T-cell (primary cell): ENCODE data around the gene CPNE8. TPM values are rescaled to one million over a fixed set of nuclear protein-coding genes. Genes with fewer than 3 reads are reported as not detected.

Experiments used
- ATAC-seq, 4 experiments: fragments of 200-7000 bp in 3 of 4; fragments of 150-1000 bp in 1 of 4; cut with Tn5 transposase; replicated peaks in 1 of 4; 1 replicate in 3 of 4; 2 replicates in 1 of 4; pipeline ENCODE4 v1.10.0; 2021; ENCODE audit warnings: moderate library complexity in 3 of 4, mild to moderate bottlenecking in 2 of 4, moderate number of reproducible peaks in 1 of 4
- CTCF ChIA-PET, 2 donors: fragments of 300-600 bp; sonication (Branson Sonifier 250); formaldehyde crosslinking; loops; one replicate each; lab custom pipeline; 2022; ENCODE audit warnings: antibody characterized with exemption in 2 of 2; lab: Charles Lee
- POLR2A ChIA-PET, 2 donors: fragments of 300-600 bp; sonication (Branson Sonifier 250); formaldehyde crosslinking; loops; one replicate each; lab custom pipeline; 2022; ENCODE audit warnings: antibody characterized with exemption in 2 of 2; lab: Charles Lee
- DNase-seq, 35 experiments: peaks; one replicate each; pipeline versions ENCODE4 v3.0.0 to v3.0.0-alpha.2; 2013 to 2023
- H3K27ac ChIP-seq: one replicate; pipeline ENCODE4 v1.5.1; 2013; ENCODE audit warnings: low read length
- H3K27me3 ChIP-seq, 2 experiments: replicated peaks in 1 of 2; 1 replicate in 1 of 2; 2 replicates in 1 of 2; pipeline versions ENCODE4 v1.6.1 to v1.7.0; 2013; ENCODE audit warnings: low read length in 1 of 2, mixed read lengths in 1 of 2; ENCODE audit not compliant: control insufficient read depth in 2 of 2, insufficient read depth in 2 of 2; ENCODE audit errors: extremely low read depth in 1 of 2
- H3K36me3 ChIP-seq, 2 donors: 1 replicate in 1 of 2; 2 replicates in 1 of 2; pipeline versions ENCODE4 v1.6.1 to v1.7.0; 2013; ENCODE audit warnings: low read length in 1 of 2; ENCODE audit not compliant: control insufficient read depth in 2 of 2, insufficient read depth in 1 of 2; ENCODE audit errors: extremely low read depth in 1 of 2
- H3K4me1 ChIP-seq, 2 experiments: 1 replicate in 1 of 2; 2 replicates in 1 of 2; pipeline versions ENCODE4 v1.6.1 to v1.7.0; 2013; ENCODE audit warnings: low read length in 2 of 2, mixed read lengths in 1 of 2; ENCODE audit not compliant: insufficient read depth in 2 of 2, control insufficient read depth in 1 of 2; ENCODE audit errors: extremely low read depth in 1 of 2
- H3K4me3 ChIP-seq, 2 donors: 1 replicate in 1 of 2; 2 replicates in 1 of 2; pipeline versions ENCODE4 v1.5.1 to v1.7.0; 2013; ENCODE audit warnings: mild to moderate bottlenecking in 2 of 2, low read length in 1 of 2, moderate library complexity in 1 of 2; ENCODE audit not compliant: control insufficient read depth in 1 of 2; ENCODE audit errors: extremely low read depth in 1 of 2
- H3K9me3 ChIP-seq: 2 replicates; pipeline ENCODE4 v1.7.0; 2013
- H3K27ac Mint-ChIP-seq, 2 donors: one replicate each; pipeline ENCODE4 v1.8.0; 2020 to 2021; ENCODE audit warnings: mild to moderate bottlenecking in 2 of 2, mixed read lengths in 2 of 2
- H3K27me3 Mint-ChIP-seq, 2 donors: one replicate each; pipeline ENCODE4 v1.8.0; 2021 to 2022; ENCODE audit warnings: mixed read lengths in 2 of 2
- H3K36me3 Mint-ChIP-seq: one replicate; pipeline ENCODE4 v1.8.0; 2021; ENCODE audit warnings: mixed read lengths
- H3K4me1 Mint-ChIP-seq, 3 donors: one replicate each; pipeline ENCODE4 v1.8.0; 2020 to 2022; ENCODE audit warnings: mixed read lengths in 3 of 3, mild to moderate bottlenecking in 1 of 3
- H3K4me3 Mint-ChIP-seq, 3 donors: one replicate each; pipeline ENCODE4 v1.8.0; 2020 to 2022; ENCODE audit warnings: mild to moderate bottlenecking in 3 of 3, mixed read lengths in 3 of 3, moderate library complexity in 3 of 3
- H3K9me3 Mint-ChIP-seq, 3 donors: one replicate each; pipeline ENCODE4 v1.8.0; 2020 to 2022; ENCODE audit warnings: mixed read lengths in 3 of 3
- WGBS: methylation state at CpG from one replicate; pipeline ENCODE4 v1.1.5; 2013; ENCODE audit warnings: missing lambda C conversion rate; ENCODE audit not compliant: insufficient coverage; 5-methylcytosine and 5-hydroxymethylcytosine counted together
- total RNA-seq, 35 experiments: library from RNA in 6 of 35; stranded (reverse) in 6 of 35; fragments of 120-200 nt in 1 of 35; gene quantifications; one replicate each; pipeline versions ENCODE4 v1.2.1 to v1.2.4 and lab custom pipeline; 2013 to 2026

Gene CPNE8
- total RNA-seq, 5 donors from 2014 or later (not counting 1 experiment from before 2014, with no cell fraction given), result 1.8 to 6.1 (median 2.3) TPM

GRCh38 chr12:38788106-38788505 is 117.3 kb downstream of the CPNE8 start:
- no peaks in the 10 kb centered on the region for H3K9me3 ChIP-seq
- no peaks in the 10 kb centered on the region for H3K27me3 Mint-ChIP-seq
- no peak overlapping the region for H3K4me3 Mint-ChIP-seq
- peaks cover 26 to 60% (median 35%) of the 10 kb centered on the region in 3 donors for H3K9me3 Mint-ChIP-seq
- no peak for DNase-seq
- no peak overlapping the region for H3K4me3 ChIP-seq
- no peaks in the 10 kb centered on the region for H3K4me1 ChIP-seq
- no peak overlapping the region for H3K27ac ChIP-seq
- ChIA-PET POLR2A (no interaction called here), CTCF (no interaction called here)
- no peaks in the 10 kb centered on the region for H3K4me1 Mint-ChIP-seq
- H3K27me3 ChIP-seq, result no peaks in the 10 kb centered on the region
- H3K36me3 ChIP-seq, result no peaks in the 10 kb centered on the region
- H3K27ac Mint-ChIP-seq, result no peak overlapping the region
- ATAC-seq, result no peak
- peaks cover 32% of the 10 kb centered on the region for H3K36me3 Mint-ChIP-seq
- no CpG with 5 or more reads among the region's 1 CpG for WGBS

GRCh38 chr12:38785381-38785780 is 120.0 kb downstream of the CPNE8 start:
- no CpG with 5 or more reads among the region's 1 CpG for WGBS
- Histone ChIP-seq H3K27ac (no peak overlapping the region), H3K4me1 (no peaks in the 10 kb centered on the region), H3K9me3 (no peaks in the 10 kb centered on the region), H3K36me3 (no peaks in the 10 kb centered on the region), H3K4me3 (no peak overlapping the region), H3K27me3 (no peaks in the 10 kb centered on the region)
- CTCF ChIA-PET, result no interaction called here
- H3K27me3 Mint-ChIP-seq, result no peaks in the 10 kb centered on the region
- no peaks in the 10 kb centered on the region for H3K4me1 Mint-ChIP-seq
- no peak overlapping the region for H3K27ac Mint-ChIP-seq
- POLR2A ChIA-PET, result interaction anchor here in 1 of 2 donors (0.6 kb wide), 1 partner anchor 13 kb away, joined by 3 read pairs; no protein-coding TSS in a partner anchor
- ATAC-seq (no peak), DNase-seq (no peak)
- H3K36me3 Mint-ChIP-seq, result peaks cover 36% of the 10 kb centered on the region
- H3K9me3 Mint-ChIP-seq, result peaks cover 22 to 58% (median 26%) of the 10 kb centered on the region in 3 donors
- no peak overlapping the region for H3K4me3 Mint-ChIP-seq

GRCh38 chr12:38783304-38783703 is 122.1 kb downstream of the CPNE8 start:
- ChIA-PET CTCF (no interaction called here), POLR2A (no interaction called here)
- Mint-ChIP-seq H3K4me3 (no peak overlapping the region), H3K4me1 (no peaks in the 10 kb centered on the region), H3K36me3 (peaks cover 42% of the 10 kb centered on the region), H3K27ac (no peak overlapping the region), H3K27me3 (no peaks in the 10 kb centered on the region), H3K9me3 (peaks cover 15 to 45% (median 25%) of the 10 kb centered on the region in 3 donors)
- ATAC-seq (no peak), DNase-seq (no peak)
- no CpG with 5 or more reads among the region's 2 CpGs for WGBS
- Histone ChIP-seq H3K9me3 (no peaks in the 10 kb centered on the region), H3K36me3 (no peaks in the 10 kb centered on the region), H3K27me3 (no peaks in the 10 kb centered on the region), H3K4me1 (no peaks in the 10 kb centered on the region), H3K27ac (no peak overlapping the region), H3K4me3 (no peak overlapping the region)

DNA sequence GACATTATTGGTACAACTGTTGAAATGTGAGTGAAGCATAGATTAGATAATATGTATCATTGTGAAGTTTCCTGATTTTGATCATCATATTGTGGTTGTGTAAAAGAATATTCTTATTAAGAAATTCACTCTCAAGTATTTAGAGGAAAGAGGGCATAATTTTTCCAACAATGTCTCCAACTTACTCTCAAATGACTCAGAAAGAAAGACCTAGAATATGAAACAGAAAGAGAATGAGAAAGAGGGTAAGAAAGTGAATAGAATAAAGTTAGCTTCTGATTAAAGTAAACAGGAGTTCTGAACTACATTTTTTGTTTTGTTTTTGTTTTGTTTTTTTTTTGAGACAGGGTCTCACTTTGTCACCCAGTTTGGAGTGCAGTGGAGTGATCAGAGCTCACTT is 123.0 kb downstream of the CPNE8 start:
- Histone ChIP-seq H3K9me3 (no peaks in the 10 kb centered on the region), H3K27ac (no peak overlapping the region), H3K4me3 (no peak overlapping the region), H3K4me1 (no peaks in the 10 kb centered on the region), H3K27me3 (no peaks in the 10 kb centered on the region), H3K36me3 (no peaks in the 10 kb centered on the region)
- Mint-ChIP-seq H3K9me3 (peaks cover 9 to 36% (median 22%) of the 10 kb centered on the region in 3 donors), H3K4me3 (no peak overlapping the region), H3K27me3 (no peaks in the 10 kb centered on the region), H3K27ac (no peak overlapping the region), H3K36me3 (peaks cover 36% of the 10 kb centered on the region), H3K4me1 (no peaks in the 10 kb centered on the region)
- ATAC-seq (no peak), DNase-seq (no peak)
- ChIA-PET CTCF (no interaction called here), POLR2A (no interaction called here)

- Histone ChIP-seq H3K27ac (no peak overlapping the region), H3K4me1 (no peaks in the 10 kb centered on the region), H3K9me3 (no peaks in the 10 kb centered on the region), H3K27me3 (no peaks in the 10 kb centered on the region), H3K36me3 (no peaks in the 10 kb centered on the region), H3K4me3 (no peak overlapping the region)
- ATAC-seq (no peak), DNase-seq (no peak)
- peaks cover 0 to 8% (median 6%) of the 10 kb centered on the region in 3 donors for H3K4me1 Mint-ChIP-seq
- H3K27ac Mint-ChIP-seq, result no peak overlapping the region
- H3K36me3 Mint-ChIP-seq, result peaks cover 7% of the 10 kb centered on the region
- CTCF ChIA-PET, result no interaction called here
- no peaks in the 10 kb centered on the region for H3K27me3 Mint-ChIP-seq
- no peak overlapping the region for H3K4me3 Mint-ChIP-seq
- H3K9me3 Mint-ChIP-seq, result peaks cover 3 to 12% (median 12%) of the 10 kb centered on the region in 3 donors
- POLR2A ChIA-PET, result no interaction called here
- WGBS, result no CpG with 5 or more reads among the region's 1 CpG
Measured at GRCh38 chr12:38776647-38777046, 128.7 kb downstream of the CPNE8 start.

DNA sequence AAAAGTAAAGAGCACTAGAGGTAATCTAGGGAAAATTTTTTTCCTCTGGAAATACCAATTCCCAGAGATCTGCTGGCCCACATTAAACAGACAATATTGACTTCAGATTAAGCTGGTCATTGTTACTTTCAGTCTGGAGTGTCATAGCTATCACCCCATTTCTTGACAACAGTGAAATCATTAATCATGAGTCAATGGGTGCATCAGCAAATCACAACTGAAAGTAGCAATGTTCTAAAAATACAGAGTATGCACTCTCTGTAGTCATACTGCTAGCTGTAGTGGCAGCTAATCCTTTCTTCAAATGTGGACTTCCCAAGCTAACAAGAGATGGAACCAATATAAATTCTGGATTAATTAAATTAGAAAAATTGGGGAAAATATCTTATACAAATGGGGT is 129.9 kb downstream of the CPNE8 start:
- no peak overlapping the region for H3K4me3 Mint-ChIP-seq
- H3K36me3 Mint-ChIP-seq, result peaks cover 6% of the 10 kb centered on the region
- ATAC-seq, result no peak
- H3K9me3 ChIP-seq, result no peaks in the 10 kb centered on the region
- no peak for DNase-seq
- no peaks in the 10 kb centered on the region for H3K4me1 ChIP-seq
- H3K36me3 ChIP-seq, result no peaks in the 10 kb centered on the region
- no peak overlapping the region for H3K27ac ChIP-seq
- ChIA-PET POLR2A (interaction anchor here in 1 of 2 donors (0.7 kb wide), 1 partner anchor 294 kb away, joined by 4 read pairs; no protein-coding TSS in a partner anchor), CTCF (no interaction called here)
- no peaks in the 10 kb centered on the region for H3K27me3 Mint-ChIP-seq
- peaks cover 3 to 9% (median 6%) of the 10 kb centered on the region in 3 donors for H3K9me3 Mint-ChIP-seq
- H3K4me1 Mint-ChIP-seq, result peaks cover 0 to 9% (median 7%) of the 10 kb centered on the region in 3 donors
- no peaks in the 10 kb centered on the region for H3K27me3 ChIP-seq
- H3K4me3 ChIP-seq, result no peak overlapping the region
- no peak overlapping the region for H3K27ac Mint-ChIP-seq

GRCh38 chr12:38772437-38772836 is 133.0 kb downstream of the CPNE8 start:
- no peak overlapping the region for H3K27ac ChIP-seq
- no peaks in the 10 kb centered on the region for H3K4me1 ChIP-seq
- H3K27me3 ChIP-seq, result no peaks in the 10 kb centered on the region
- ATAC-seq (no peak), DNase-seq (no peak)
- no peaks in the 10 kb centered on the region for H3K36me3 ChIP-seq
- no peak overlapping the region for H3K4me3 ChIP-seq
- POLR2A ChIA-PET, result interaction anchor here in 1 of 2 donors (0.6 kb wide), 1 partner anchor 13 kb away, joined by 3 read pairs; no protein-coding TSS in a partner anchor
- CTCF ChIA-PET, result no interaction called here
- Mint-ChIP-seq H3K27me3 (no peaks in the 10 kb centered on the region), H3K27ac (peak overlapping the region in 1 of 2 donors; percentile 55), H3K4me3 (peak overlapping the region in 2 of 3 donors; percentile 10 to 37), H3K4me1 (peaks cover 0 to 10% (median 7%) of the 10 kb centered on the region in 3 donors), H3K36me3 (no peaks in the 10 kb centered on the region), H3K9me3 (peaks cover 0 to 1% (median 0%) of the 10 kb centered on the region in 3 donors)
- no peaks in the 10 kb centered on the region for H3K9me3 ChIP-seq
- no CpG with 5 or more reads among the region's 2 CpGs for WGBS
